ENCODE data around the gene CAPZA3.
"Not testable (repeated sequence)": the region's sequence is repeated elsewhere in the genome, so short reads cannot be mapped to it uniquely, and the experiment has no call there.

CAPZA3 gene

DNA sequence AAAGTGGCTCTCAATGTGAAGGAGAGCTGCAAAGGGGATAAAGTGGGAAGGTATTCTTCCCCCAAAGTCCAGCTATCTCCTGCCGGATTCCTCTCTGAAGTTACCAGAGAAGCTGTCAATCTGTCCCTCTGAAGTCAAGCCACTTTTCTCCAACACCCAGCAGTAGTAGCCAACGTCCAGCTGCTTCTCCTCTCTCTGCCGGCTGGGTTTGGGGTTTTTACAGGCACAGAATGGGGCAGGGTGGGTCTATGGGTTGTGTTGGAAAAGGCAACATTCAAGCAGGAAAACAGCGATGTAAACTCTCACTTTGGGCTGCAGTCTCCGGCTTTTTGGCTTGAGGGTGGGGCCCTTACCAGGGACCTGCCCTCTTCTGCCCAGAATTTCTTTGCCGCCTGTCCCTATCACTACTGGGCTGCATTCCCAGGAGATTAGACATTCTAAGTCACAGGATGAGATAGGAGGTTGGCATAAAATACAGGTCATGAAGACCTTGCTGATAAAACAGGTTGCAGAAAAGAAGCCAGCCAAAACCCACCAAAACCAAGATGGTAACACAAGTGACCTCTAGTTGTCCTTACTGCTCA is 16.3 kb downstream of the CAPZA3 start:
- DNase-seq, result no peak

DNA sequence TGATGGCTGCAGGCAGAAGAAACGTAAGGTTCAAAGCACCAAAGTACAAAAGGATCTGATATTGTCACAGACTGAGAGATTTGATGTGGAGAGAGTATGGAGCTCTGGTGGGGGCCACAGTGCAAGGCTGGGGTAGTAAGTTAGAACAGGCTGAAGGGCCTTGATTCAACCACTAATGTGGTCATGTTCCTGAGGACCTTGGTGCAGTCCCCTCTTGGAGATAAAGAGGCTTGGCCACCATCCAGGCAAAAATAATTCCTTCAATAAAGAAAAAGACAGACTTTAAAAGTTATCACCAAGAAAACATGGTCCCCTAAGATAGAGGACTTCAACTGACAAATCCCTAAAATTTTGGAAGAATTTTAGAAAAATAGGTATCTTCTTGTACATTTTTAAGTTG is 17.4 kb downstream of the CAPZA3 start:
- DNase-seq, result no peak

DNA sequence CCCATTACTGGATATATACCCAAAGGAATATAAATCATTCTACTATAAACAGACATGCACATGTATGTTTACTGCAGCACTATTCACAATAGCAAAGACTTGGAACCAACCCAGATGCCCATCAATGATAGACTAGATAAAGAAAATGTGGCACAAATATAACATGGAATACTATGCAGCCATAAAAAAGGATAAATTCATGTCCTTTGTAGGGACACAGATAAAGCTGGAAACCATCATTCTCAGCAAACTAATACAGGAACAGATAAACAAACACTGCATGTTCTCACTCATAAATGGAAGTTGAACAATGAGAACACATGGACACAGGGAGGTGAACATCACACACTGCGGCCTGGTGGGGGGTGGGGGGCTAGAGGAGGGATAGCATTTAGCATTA is 28.6 kb downstream of the CAPZA3 start:
- not testable (repeated sequence) for DNase-seq

DNA sequence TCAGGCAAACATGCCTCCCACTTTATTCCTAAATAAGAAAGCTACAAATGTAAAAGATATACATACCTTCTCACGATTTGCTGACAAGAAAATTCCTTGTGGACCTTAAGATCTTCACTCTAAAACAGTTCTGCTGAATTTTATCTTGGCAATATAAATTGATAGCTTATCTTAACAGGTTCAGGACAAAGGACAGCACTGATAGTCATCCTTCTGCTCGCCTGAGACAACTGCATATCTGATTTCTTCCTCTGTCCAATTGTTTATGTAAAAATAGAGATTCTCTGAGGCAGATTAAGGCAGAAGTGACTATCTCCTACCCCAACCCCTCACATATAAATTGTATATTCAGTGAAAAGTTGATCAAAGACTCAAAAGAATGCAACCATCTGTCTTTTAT is 44.9 kb downstream of the CAPZA3 start:
- DNase-seq, result no peak

DNA sequence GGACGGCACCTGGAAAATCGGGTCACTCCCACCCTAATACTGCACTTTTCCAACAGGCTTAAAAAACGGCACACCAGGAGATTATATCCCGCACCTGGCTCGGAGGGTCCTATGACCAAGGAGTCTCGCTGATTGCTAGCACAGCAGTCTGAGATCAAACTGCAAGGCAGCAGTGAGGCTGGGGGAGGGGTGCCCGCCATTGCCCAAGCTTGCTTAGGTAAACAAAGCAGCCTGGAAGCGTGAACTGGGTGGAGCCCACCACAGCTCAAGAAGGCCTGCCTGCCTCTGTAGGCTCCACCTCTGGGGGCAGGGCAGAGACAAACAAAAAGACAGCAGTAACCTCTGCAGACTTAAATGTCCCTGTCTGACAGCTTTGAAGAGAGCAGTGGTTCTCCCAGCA is 47.5 kb downstream of the CAPZA3 start:
- not testable (repeated sequence) for DNase-seq

All from activated CD8-positive, alpha-beta memory T cell treated with anti-CD3 and anti-CD28 coated beads for 24 hours (primary cell).